Measurements from ENCODE around the gene RASIP1. TPM values are rescaled to one million over a fixed set of nuclear protein-coding genes. Genes with fewer than 3 reads are reported as not detected.

Gene RASIP1
- total RNA-seq, 2 experiments from 2014 or later: not detected

DNA sequence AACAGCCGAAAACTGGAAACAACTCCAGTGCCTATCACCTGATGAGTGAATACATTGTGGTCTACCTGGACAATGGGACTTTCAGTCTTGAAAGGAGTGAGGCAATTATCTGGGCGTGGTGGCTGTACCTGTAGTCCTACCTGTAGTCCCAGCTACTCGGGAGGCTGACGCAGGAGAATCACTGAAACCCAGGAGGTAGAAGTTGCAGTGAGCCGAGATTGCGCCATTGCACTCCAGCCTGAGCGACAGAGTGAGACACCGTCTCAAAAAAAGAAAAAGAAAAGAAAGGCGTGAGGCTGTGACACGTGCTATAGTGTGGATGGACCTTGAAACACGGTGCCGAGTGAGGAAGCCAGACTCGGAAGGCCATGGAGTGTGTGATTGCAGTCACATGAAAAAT, 63.5 kb downstream of the RASIP1 start:
- POLR2A ChIA-PET: no interaction called here
- H3K27ac Mint-ChIP-seq: no peak overlapping the region
- no peaks in the 10 kb centered on the region for H3K9me3 Mint-ChIP-seq
- no peak for DNase-seq
- no peak for ATAC-seq (ENCODE audit: low read depth)
- H3K4me1 Mint-ChIP-seq: peaks cover 6% of the 10 kb centered on the region
- H3K4me3 Mint-ChIP-seq: no peak overlapping the region
- H3K36me3 Mint-ChIP-seq: no peaks in the 10 kb centered on the region
- peaks cover 3% of the 10 kb centered on the region for H3K27me3 Mint-ChIP-seq

DNA sequence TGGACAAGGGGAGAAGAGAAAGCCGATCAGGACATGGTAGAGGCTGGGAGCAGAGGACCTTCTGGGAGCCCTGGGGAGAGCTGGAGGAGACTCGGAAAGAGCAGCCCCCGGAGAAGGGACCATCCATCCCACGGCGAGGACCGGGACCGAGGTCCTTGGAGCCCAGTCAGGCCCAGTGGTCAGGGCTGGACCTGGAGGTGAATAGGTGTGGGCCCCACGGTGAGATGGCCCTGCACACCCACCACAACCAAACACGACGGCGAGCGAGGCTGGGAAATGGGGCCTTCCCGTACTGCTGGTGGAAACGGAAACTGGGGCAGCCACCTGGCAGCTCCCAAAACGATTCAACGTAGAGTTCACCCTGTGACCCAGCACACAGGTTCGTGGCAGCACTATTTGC, 63.9 kb downstream of the RASIP1 start:
- no peak for ATAC-seq (ENCODE audit: low read depth)
- H3K27ac Mint-ChIP-seq: no peak overlapping the region
- H3K4me3 Mint-ChIP-seq: no peak overlapping the region
- peaks cover 3% of the 10 kb centered on the region for H3K27me3 Mint-ChIP-seq
- H3K4me1 Mint-ChIP-seq: peaks cover 6% of the 10 kb centered on the region
- POLR2A ChIA-PET: no interaction called here
- DNase-seq: no peak
- H3K36me3 Mint-ChIP-seq: no peaks in the 10 kb centered on the region
- H3K9me3 Mint-ChIP-seq: no peaks in the 10 kb centered on the region

DNA sequence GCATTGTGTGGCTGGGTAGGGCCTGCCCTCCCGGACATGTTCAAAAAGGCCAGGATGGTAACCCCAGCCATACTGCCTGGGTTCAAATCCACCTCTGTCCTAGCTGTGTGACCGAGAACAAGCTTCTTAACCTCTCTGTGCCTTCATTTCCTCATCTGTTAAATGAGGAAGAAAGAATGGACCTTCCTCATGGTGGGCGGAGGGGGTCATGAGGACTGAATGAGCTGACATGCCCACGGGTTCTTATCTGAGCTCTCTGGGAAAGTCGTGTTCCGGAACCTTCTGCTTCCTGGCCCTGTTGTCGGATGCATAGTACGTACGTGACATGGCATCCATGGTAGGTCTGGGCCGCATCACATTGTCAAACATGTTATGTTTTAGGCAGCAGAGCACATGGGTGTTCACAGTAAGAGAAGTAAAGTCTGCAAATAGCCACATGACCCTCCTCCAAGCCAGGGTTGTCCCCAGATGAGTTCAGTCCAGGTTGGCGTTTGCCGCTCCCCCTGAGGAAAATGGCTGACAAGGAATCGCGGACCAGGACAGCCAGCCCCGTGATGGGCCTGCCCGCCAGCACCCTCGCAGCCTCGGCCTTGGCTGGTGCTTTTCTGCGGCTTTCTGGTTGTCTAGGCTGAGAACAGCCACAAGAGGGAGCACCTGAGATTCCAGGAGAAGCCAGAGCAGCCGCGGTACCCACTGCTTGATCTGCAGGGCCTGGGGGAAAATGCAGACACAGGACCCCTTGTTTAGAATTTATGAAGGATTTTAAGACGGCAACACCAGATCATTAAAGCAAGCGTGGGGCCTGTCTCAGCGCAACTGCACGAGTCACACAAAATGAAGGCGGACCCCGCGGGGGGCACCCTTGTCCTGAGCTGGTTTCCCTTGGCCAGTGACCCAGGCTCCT, 65.2 kb downstream of the RASIP1 start:
- Mint-ChIP-seq H3K4me3 (no peak overlapping the region), H3K27ac (no peak overlapping the region), H3K36me3 (no peaks in the 10 kb centered on the region), H3K27me3 (peaks cover 3% of the 10 kb centered on the region), H3K9me3 (no peaks in the 10 kb centered on the region), H3K4me1 (peaks cover 6% of the 10 kb centered on the region)
- DNase-seq (peak; percentile 62), ATAC-seq (ENCODE audit: low read depth) (peak; percentile 82)
- POLR2A ChIA-PET: interaction anchor here (0.6 to 2.4 kb wide), 2 partner anchors 29 to 154 kb away, joined by 3 to 10 read pairs; partner anchors contain the start of gene CA11

DNA sequence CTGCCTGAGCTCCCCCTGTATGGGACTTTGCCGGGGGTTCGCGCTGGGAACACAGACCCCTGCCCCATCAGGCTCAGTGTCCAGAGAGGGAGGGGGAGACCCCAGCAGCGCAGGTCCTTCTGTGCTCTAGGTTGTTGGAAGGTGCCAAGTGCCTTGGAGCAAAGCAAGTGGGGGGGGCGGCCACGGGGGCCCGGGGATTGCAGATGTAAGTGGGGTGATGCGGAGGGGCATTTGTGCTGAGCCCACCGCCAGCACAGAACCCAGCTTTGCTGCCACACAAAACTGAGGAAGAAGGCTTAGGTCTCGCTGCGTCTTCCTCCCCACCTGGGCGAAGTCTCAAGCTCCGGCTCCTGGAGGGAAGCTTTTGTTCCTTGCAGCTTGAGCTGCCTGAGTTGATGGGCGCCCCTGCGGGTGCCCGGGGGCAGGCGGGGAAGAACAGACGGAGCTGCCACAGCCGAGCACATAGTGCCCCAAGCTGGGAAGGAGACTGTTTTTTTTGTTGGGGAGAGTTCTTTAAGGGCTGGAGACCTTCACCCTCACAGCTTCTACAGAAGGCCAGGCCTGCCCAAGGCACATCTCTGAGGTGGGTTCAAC, 66.1 kb downstream of the RASIP1 start:
- Mint-ChIP-seq H3K27me3 (peaks cover 3% of the 10 kb centered on the region), H3K4me3 (no peak overlapping the region), H3K9me3 (peaks cover 5% of the 10 kb centered on the region), H3K36me3 (no peaks in the 10 kb centered on the region), H3K27ac (no peak overlapping the region), H3K4me1 (peaks cover 6% of the 10 kb centered on the region)
- POLR2A ChIA-PET: interaction anchor here (0.6 to 2.4 kb wide), 3 partner anchors 28 to 155 kb away, joined by 3 to 10 read pairs (median 3); partner anchors contain the start of gene CA11
- ATAC-seq (ENCODE audit: low read depth): no peak
- no peak for DNase-seq

DNA sequence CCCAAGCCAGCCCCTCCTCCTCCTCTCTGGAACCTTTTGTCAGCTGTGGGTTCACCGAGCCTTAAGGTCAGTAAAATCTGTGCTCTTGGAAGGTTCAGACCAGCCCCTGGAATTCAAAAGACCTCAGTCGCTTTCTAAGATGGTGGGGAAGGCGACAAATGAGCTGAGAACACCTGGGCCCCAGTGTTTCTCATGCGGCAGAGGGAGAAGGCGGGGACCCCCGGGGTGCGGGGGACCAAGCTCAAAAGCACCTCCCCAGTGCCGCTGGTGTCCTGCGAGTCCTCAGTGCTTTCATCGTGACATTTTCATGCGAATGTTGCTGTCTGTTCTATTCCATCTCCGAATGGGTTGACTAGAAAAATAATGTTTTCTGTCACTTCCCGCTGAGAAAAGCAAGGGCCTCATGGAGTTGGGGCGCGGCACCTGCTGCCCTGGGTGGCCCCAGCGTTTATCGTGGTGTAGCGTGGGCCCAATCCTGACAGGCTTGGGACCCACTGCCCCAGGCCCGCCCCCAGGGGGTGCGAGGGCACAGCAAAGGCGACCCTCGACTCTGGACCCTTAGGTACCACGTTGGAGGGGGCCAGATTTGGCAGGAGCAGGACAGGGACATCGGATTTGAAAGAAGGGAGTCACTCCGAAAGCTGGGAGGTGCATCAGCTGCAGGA, 66.8 kb downstream of the RASIP1 start:
- H3K27ac Mint-ChIP-seq: no peak overlapping the region
- peaks cover 2% of the 10 kb centered on the region for H3K36me3 Mint-ChIP-seq
- peaks cover 7% of the 10 kb centered on the region for H3K4me1 Mint-ChIP-seq
- peaks cover 9% of the 10 kb centered on the region for H3K9me3 Mint-ChIP-seq
- POLR2A ChIA-PET: interaction anchor here (2.4 kb wide), 1 partner anchor 28 kb away, joined by 10 read pairs; the partner anchor contains the start of gene CA11
- peaks cover 3% of the 10 kb centered on the region for H3K27me3 Mint-ChIP-seq
- ATAC-seq (ENCODE audit: low read depth) (no peak), DNase-seq (no peak)
- H3K4me3 Mint-ChIP-seq: no peak overlapping the region

DNA sequence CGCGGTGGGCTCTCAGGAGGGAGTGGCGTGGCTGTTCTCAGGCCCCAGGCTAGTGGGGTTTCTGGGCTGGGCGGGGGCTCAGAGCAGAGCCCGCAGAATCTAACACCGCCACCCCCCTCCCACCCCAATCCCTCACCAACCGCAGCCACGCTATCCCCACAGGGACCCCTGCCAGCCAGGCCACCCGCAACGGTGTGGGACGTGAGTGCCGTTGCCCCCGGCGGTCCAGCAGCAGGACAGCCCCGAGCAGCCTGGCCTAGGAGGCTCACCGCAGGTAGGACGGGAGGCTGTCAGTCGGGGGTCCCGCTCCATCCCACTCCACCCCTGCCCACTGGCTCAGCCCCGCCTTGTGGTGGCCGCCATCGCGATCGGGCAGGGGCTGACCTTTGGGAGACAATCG, 67.4 kb downstream of the RASIP1 start, which contains the start of gene NTN5:
NTN5 (minus strand) TSS at position 24 of the 400 bp plus-strand sequence. CDS start 2,031 bp downstream, outside the sequence.
- peaks cover 3% of the 10 kb centered on the region for H3K27me3 Mint-ChIP-seq
- no peak for DNase-seq
- no peak within 1 kb of the TSS for H3K4me3 Mint-ChIP-seq
- H3K4me1 Mint-ChIP-seq: peaks cover 7% of the 10 kb centered on the region
- peaks cover 2% of the 10 kb centered on the region for H3K36me3 Mint-ChIP-seq
- POLR2A ChIA-PET: no interaction called here
- H3K9me3 Mint-ChIP-seq: peaks cover 9% of the 10 kb centered on the region
- ATAC-seq (ENCODE audit: low read depth): no peak
- H3K27ac Mint-ChIP-seq: no peak within 1 kb of the TSS

DNA sequence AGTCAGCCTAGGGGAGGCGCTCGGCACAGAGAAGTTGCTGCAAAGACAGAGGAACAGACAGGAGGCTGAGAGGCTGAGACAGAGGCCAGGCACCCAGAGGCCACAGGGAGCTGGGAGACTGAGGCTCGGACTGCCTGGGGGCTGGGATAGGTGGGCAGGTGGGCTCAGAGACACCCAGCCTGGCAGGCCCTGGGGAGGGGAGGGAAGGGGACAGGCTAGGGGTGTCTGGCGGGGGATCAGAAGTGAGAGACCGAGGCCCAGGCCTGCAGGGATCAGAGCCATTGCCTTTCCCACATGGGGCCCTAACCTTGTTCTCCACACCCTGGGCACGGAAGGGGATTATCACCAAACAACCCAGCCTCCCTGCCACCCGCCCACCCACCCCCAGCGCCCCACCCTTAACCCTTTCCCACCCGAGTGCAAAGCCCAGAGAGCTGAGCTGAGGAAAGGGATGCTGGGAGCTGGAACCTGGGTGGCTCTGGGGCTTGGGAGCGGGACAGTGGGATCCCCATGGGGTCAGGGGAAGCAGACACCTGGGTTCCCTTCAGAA, 68.9 kb downstream of the RASIP1 start:
- DNase-seq (no peak), ATAC-seq (ENCODE audit: low read depth) (no peak)
- Mint-ChIP-seq H3K4me3 (no peak overlapping the region), H3K9me3 (peaks cover 9% of the 10 kb centered on the region), H3K4me1 (peaks cover 7% of the 10 kb centered on the region), H3K27me3 (peaks cover 2% of the 10 kb centered on the region), H3K36me3 (peaks cover 2% of the 10 kb centered on the region), H3K27ac (no peak overlapping the region)
- POLR2A ChIA-PET: no interaction called here

DNA sequence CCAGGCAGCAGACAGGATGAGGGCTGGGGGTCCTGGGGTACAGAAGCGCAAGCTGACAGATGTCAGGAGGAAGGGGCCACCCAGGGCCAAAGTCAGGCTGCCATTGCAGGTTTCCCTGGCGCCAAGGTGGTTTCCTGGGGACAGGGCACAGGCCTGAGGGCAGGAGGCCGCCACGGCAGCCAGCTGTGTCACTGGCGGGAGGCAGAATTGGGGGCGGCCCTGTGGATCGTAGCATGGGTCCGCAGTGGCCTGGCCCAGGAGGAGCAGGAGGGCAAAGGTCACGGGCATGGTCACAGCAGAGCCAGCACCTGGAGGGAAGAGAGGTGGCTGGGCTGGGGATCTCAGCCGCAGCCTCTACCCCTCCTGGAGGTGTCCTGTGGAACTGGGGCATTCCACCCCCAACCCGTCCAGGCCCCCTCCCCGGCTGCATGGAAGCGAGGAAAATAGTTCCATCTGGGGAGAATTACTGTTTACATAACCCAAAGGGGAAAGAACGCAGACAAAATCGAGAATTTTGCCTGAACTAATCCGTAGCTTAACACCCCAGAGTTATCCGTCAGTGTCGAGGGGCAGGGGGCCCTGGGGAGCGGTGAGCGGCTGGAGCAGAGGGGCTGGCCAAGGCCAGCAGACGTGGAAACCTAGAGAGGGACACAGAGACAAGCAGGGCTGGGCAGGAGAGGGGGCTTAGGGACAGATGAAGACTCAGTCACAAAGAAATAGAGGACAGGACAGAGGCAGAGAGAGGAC, 69.5 kb downstream of the RASIP1 start:
- Mint-ChIP-seq H3K4me1 (peaks cover 7% of the 10 kb centered on the region), H3K9me3 (peaks cover 9% of the 10 kb centered on the region), H3K27me3 (no peaks in the 10 kb centered on the region), H3K27ac (no peak overlapping the region), H3K4me3 (no peak overlapping the region), H3K36me3 (peaks cover 2% of the 10 kb centered on the region)
- ATAC-seq (ENCODE audit: low read depth) (no peak), DNase-seq (no peak)
- POLR2A ChIA-PET: no interaction called here

Other genes with a start within 250 kb of the RASIP1 start
- gene LMTK3, start 228.8 kb downstream of the RASIP1 start, total RNA-seq: 10 to 100 TPM; 10.2 to 12.8 TPM
- not detected for gene SULT2B1, start 188.4 kb downstream of the RASIP1 start, total RNA-seq
- gene SPACA4, start 133.9 kb downstream of the RASIP1 start, total RNA-seq: not detected
- 1 to 10 TPM; 2.7 to 3.6 TPM for gene FAM83E, start 125.5 kb downstream of the RASIP1 start, total RNA-seq
- 1,000 to 10,000 TPM; 1,565 to 1,587 TPM for gene RPL18, start 121.4 kb downstream of the RASIP1 start, total RNA-seq
- gene SPHK2, start 121.1 kb downstream of the RASIP1 start, total RNA-seq: 10 to 100 TPM; 31.4 to 31.8 TPM
- 10 to 100 TPM; 34.0 to 34.8 TPM for gene DBP, start 103.2 kb downstream of the RASIP1 start, total RNA-seq
- 10 to 100 TPM in 1 of 2 experiments, 1 to 10 TPM in 1; 9.7 to 10.4 TPM for gene CA11, start 94.4 kb downstream of the RASIP1 start, total RNA-seq
- gene NTN5, start 67.6 kb downstream of the RASIP1 start, total RNA-seq: 1 to 10 TPM; 1.8 to 2.3 TPM
- not detected for gene FUT2, start 44.6 kb downstream of the RASIP1 start, total RNA-seq
- gene MAMSTR, start 20.9 kb downstream of the RASIP1 start, total RNA-seq: 1 to 10 TPM; 1.5 to 2.1 TPM
- not detected for gene IZUMO1, start 6.3 kb upstream of the RASIP1 start, total RNA-seq
- under 1 TPM; 0.14 to 0.22 TPM for gene FUT1, start 12.0 kb upstream of the RASIP1 start, total RNA-seq
- not detected for gene FGF21, start 14.9 kb upstream of the RASIP1 start, total RNA-seq
- 10 to 100 TPM; 40.6 to 43.9 TPM for gene BCAT2, start 70.4 kb upstream of the RASIP1 start, total RNA-seq
- gene HSD17B14, start 95.9 kb upstream of the RASIP1 start, total RNA-seq: 1 to 10 TPM; 2.6 to 3.3 TPM
- 1 to 10 TPM; 4.0 to 7.0 TPM for gene PLEKHA4, start 128.0 kb upstream of the RASIP1 start, total RNA-seq
- 10 to 100 TPM; 82.8 to 83.9 TPM for gene PPP1R15A, start 131.8 kb upstream of the RASIP1 start, total RNA-seq
- under 1 TPM in 1 of 2 experiments, not detected in 1; 0.17 TPM for gene TULP2, start 158.1 kb upstream of the RASIP1 start, total RNA-seq
- 100 to 1,000 TPM; 203 to 214 TPM for gene NUCB1, start 159.7 kb upstream of the RASIP1 start, total RNA-seq
- 1 to 10 TPM; 1.7 to 2.6 TPM for gene DHDH, start 193.1 kb upstream of the RASIP1 start, total RNA-seq
- 100 to 1,000 TPM; 285 to 296 TPM for gene BAX, start 214.3 kb upstream of the RASIP1 start, total RNA-seq
- 1,000 to 10,000 TPM; 1,232 to 1,343 TPM for gene FTL, start 224.7 kb upstream of the RASIP1 start, total RNA-seq